GM12801 (cell line): ENCODE measurements around the gene LIAS.

Experiments used
- CTCF ChIP-seq: IDR thresholded peaks from one replicate; pipeline ENCODE4 v1.5.1; 2011; ENCODE audit warnings: control low read depth; ENCODE audit not compliant: insufficient read length; ENCODE audit errors: extremely low read depth

Gene LIAS

GRCh38 chr4:39451423-39452023, 7.3 kb upstream of the LIAS start:
- TF ChIP-seq CTCF, result no peak

DNA sequence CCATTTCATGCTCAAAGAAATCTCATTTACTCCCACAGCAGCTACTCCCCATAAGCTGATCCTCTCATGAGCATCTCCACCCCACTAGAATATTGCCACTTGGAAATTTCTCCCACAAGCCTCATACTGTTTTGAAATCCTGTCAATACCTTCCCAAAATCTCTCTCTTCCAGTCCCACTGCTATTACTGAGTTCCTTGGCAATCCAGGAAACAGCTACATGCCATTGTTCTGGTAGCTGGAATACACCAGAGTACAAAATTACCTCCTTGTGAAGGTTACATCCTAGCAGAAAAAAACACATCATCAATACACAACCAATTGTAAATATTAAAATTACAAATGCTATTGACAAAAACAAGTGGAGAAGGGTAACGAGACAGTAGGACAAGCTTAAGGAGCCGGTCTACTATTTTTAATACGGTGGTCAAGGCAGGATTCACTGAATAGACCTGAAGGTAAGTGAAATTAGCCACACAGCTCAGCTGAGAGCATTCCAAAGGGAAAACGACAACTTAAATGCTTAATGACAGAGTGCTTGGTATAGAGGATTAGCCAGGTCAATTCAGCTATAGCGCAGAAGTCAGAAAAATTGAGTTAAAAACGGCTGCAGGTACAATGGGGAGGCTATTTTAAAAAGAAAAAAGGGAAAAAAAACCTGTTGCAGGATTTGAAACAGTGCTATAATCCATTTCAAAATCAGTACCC, 6.5 kb upstream of the LIAS start:
- no peak for TF ChIP-seq CTCF

DNA sequence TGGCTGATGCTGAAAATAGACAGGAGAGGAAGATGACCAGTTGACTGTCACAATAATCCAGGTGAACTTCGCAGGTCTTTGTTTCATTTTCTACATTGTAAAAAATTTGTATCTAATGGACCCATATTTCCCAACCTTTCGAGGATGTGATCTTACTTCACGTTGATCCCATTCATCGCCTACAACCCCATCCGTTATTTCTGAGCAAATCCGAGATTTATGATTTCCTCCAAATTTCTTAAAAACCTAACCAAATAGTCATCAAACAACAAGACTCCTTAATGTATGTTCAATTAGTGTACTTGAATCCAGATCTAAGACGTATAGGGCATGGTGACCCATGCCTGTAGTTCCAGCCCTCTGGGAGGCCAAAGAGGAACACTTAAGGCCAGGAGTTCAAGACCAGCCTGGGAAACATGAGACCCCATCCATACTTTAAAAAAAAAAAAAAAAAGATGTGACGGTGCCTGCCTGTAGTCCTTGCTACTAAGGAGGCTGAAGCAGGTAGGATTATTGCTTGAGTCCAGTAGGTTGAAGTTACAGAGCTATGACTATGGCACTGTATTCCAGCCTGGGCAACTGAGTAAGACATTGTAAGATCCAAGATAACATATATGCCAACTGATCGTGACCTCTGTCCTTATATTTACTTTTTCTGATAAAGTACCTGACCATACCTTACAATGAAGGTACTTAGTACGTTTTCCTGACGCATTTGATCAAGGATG, 5.8 kb upstream of the LIAS start:
- no peak for TF ChIP-seq CTCF

DNA sequence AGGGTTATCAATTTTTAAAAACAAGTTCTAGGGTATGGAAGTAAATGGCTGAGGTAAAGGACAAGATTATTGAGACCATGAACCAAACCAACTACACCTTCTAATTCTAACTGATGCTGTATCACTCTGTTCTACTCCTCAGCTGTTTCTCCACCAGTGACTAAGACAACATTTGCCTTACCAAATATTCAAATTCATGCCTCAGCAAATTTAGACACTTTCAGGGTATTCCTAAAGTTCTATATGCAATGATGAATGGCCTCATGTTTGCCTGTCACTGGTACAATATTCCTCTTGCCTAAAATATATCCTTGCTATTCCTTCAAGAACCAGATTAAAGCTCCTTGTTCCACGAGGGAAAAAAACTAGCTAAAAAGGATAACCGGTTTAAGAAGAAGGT, 5.1 kb upstream of the LIAS start:
- no peak for TF ChIP-seq CTCF

DNA sequence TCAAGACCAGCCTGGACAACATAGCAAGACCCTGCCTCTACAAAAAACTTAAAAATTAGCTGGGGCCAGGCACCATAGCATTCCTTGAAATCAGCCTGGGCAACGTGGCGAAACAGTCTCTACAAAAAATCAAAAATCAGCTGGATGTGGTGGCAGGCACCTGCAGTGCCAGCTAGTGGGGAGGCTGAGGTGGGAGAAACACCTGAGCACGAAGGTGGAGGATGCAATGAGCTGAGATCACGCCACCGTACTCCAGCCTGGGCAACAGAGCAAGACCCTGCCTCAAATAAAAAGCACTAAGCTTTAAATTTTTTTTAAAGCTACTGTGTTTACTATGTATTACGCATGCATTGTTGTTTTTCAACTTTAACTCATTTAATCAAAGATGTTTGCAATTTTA, 3.4 kb upstream of the LIAS start:
- TF ChIP-seq CTCF, result no peak

GRCh38 chr4:39456946-39457763, 1.7 kb upstream of the LIAS start:
- TF ChIP-seq CTCF, result no peak

GRCh38 chr4:39464886-39465501, 6.1 kb downstream of the LIAS start:
- no peak for TF ChIP-seq CTCF
